RWPE1 (cell line): ENCODE results near the gene FGD4.

Experiments used
- CTCF ChIA-PET: fragments of 350-600 bp; sonication (Branson Sonifier 250); formaldehyde crosslinking; extraction: SDS; loops from one replicate; lab custom pipeline; 2021; lab: Yijun Ruan, JAX
- POLR2A ChIA-PET: fragments of 400-600 bp; formaldehyde crosslinking; extraction: SDS; loops from one replicate; lab custom pipeline; 2020; ENCODE audit warnings: antibody characterized with exemption; ENCODE audit not compliant: low non-redundant PET; lab: Yijun Ruan, JAX
- DNase-seq: peaks from one replicate; pipeline ENCODE4 v3.0.0; 2012; ENCODE audit warnings: low spot score
- H3K27ac ChIP-seq: fragments of 450-650 bp; 2 replicates; pipeline ENCODE4 v1.5.1; 2017
- TF ChIP-seq, protein P1 (sequence below): fragments of 450-650 bp; conservative IDR thresholded peaks from 2 replicates; pipeline ENCODE4 v1.5.1; 2017; ENCODE audit warnings: low read depth, mild to moderate bottlenecking

Gene FGD4

DNA sequence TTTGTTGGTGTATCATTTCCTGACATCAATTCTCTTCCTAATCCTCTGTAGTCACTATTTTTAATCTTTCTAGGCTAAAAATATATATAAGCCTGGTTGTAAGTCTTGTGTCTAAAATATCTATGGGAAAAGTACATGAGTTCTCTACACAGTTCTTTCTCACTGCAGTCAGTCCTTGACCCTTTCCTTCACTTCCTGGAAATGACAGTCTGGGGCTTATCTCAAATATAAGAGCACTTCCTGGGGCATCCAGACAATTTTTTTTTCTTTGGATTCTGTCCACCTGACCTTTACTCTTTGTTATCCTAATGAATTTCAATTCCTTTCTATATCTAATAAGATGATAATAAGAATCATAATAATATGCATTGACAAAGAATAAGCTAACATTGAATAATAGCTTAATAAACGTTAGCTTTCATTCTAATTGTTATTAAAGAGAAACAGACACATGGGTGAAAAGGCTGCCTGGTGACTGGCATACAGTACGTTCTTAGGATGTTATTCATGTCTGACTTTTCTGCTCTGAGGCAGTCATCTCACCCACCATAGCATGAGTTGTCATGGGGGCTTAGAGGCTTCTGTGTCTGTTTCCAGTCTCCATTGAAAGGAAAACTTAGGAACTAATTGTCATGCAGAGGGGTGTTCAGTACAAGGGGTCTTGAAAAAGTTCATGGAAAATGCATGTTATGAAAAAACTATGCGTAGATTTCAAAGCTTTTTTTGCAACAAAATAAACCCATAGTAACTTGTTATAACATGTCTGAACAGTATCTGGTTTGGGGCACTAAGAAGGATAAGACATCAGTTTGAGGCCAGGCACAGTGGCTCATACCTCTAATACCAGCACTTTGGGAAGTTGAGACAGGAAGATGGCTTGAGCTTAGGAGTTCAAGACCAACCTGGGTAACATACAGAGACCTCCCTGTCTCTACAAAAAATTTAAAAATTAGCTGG, 213.6 kb downstream of the FGD4 start:
- H3K27ac ChIP-seq: no peak overlapping the region
- ChIA-PET CTCF (no interaction called here), POLR2A (no interaction called here)
- TF ChIP-seq, protein P1, sequence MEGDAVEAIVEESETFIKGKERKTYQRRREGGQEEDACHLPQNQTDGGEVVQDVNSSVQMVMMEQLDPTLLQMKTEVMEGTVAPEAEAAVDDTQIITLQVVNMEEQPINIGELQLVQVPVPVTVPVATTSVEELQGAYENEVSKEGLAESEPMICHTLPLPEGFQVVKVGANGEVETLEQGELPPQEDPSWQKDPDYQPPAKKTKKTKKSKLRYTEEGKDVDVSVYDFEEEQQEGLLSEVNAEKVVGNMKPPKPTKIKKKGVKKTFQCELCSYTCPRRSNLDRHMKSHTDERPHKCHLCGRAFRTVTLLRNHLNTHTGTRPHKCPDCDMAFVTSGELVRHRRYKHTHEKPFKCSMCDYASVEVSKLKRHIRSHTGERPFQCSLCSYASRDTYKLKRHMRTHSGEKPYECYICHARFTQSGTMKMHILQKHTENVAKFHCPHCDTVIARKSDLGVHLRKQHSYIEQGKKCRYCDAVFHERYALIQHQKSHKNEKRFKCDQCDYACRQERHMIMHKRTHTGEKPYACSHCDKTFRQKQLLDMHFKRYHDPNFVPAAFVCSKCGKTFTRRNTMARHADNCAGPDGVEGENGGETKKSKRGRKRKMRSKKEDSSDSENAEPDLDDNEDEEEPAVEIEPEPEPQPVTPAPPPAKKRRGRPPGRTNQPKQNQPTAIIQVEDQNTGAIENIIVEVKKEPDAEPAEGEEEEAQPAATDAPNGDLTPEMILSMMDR: no peak
- no peak for DNase-seq

DNA sequence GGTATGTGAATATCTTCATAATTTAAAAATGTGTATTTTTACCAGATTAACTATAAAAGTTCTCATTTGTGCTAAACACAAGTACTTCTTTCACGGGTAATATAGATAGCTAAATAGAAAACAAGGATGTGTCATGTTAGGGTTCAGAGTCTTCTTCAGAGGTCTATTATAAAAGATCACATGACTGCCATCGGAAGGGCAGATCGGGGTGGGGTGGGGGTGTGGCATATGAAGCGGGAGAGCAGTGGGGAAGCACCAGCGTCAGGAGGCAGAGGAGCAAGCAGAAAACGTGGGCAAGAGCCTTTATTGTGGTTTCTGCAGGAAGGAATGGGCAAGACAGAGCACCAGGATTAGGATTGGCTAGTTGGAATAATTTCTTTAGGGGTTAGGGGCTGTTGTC, 216.1 kb downstream of the FGD4 start:
- CTCF ChIA-PET: no interaction called here
- no peak overlapping the region for H3K27ac ChIP-seq
- POLR2A ChIA-PET: no interaction called here
- DNase-seq: no peak
- TF ChIP-seq, protein P1: no peak

DNA sequence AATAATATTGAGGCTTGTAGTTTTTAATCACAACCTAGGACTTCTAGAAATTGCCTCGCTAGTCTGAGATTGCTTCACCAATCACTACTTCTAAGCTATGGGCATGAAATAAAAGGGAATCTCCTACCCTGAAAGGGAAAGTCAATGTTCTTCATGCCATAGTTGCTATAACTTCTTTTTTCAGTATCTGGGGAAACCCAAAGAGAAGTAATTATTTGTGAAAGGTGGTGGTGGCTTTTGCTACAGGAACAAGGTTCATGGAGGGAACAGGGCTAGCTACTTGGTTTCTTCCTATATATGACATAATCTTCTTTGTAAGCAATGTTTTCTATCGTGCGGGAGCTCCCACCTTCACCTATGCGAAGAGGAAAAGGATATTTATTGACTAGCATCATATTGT, 218.2 kb downstream of the FGD4 start:
- no peak overlapping the region for H3K27ac ChIP-seq
- ChIA-PET CTCF (interaction anchor here (1.0 kb wide), 1 partner anchor 40 kb away, joined by 4 read pairs; no protein-coding TSS in a partner anchor), POLR2A (no interaction called here)
- TF ChIP-seq, protein P1: no peak
- no peak for DNase-seq

DNA sequence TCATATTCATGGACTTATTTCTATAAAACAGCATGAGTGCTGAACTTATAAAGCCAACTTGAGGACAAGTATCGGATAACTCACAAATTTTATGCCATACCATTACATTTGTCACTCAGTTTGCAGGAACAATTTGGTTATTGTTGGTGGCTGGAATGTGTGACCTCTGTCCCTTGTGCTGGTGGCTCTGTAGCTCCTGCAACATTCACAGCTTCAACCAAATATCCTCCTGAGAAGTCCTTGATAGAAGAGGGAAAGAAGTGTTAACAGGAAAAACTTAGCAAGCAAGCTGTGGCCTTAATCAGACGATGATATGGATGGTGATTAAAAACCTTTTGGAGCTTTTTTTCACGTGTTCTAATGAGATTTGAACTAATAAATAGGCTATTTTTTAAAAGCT, 218.8 kb downstream of the FGD4 start:
- H3K27ac ChIP-seq: no peak overlapping the region
- DNase-seq: no peak
- POLR2A ChIA-PET: no interaction called here
- CTCF ChIA-PET: interaction anchor here (0.6 to 1.0 kb wide), 2 partner anchors 39 to 227 kb away, joined by 3 to 4 read pairs; no protein-coding TSS in a partner anchor
- TF ChIP-seq, protein P1: no peak

DNA sequence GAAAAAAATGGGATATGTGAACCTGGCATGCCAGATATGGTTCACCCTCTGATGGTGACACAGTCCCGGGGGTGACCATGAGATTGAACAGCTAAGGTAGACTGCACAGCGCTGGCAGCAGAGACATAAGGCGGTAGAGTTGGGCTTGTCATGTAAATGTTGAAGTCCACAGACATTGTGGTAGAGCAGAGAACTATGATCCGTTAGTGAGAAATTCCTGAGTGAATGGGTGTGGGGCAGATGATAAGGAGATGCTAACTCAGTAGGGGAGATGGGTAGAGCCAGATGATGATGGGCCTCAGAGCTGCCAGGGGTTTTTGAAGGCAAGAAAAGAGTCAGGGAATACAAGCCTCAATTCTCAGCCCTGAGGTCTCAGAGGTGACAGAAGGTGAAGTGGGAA, 228.6 kb downstream of the FGD4 start:
- POLR2A ChIA-PET: no interaction called here
- CTCF ChIA-PET: no interaction called here
- DNase-seq: no peak
- no peak overlapping the region for H3K27ac ChIP-seq
- TF ChIP-seq, protein P1: no peak

DNA sequence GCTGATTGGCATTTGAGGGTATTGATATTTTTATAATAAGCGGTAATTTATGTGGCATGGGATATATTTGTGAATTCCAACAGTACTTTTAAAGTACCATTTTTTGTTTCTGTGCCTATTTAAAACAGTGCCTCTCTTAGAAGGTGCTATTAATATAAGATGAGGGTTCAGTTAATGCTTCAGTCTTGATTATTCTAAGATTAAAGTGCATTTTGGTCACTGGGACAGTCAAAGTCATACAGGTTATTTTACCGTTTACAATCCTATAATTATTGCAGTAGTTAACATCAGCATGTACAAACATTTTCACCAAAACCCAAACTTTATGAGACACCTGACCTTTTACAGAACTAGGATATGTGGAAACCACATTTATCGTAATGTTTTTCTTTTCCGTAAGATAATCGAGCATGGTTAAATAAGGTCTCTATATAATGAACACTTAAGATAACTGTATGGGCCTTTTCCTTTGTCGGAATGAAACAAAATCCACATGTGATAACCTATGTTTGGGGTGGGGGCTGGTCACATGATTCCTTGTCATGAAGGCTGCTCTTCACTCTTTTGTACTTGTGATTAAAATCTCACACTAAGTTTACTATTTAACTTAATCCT, 242.0 kb downstream of the FGD4 start:
- no peak overlapping the region for H3K27ac ChIP-seq
- POLR2A ChIA-PET: no interaction called here
- DNase-seq: no peak
- TF ChIP-seq, protein P1: no peak
- CTCF ChIA-PET: no interaction called here
